Ramos (cell line): ENCODE measurements around the gene TRIM56.
"Not testable (repeated sequence)": the region's sequence is repeated elsewhere in the genome, so short reads cannot be mapped to it uniquely, and the experiment has no call there.

Source experiments
- in situ Hi-C: fragments of 300-500 bp; cut with MboI; formaldehyde crosslinking; loops from one replicate; pipeline ENCODE4 v1.14.3; 2022; ENCODE audit warnings: low sequenced_read_pairs; ENCODE audit not compliant: unreplicated experiment

Gene TRIM56

DNA sequence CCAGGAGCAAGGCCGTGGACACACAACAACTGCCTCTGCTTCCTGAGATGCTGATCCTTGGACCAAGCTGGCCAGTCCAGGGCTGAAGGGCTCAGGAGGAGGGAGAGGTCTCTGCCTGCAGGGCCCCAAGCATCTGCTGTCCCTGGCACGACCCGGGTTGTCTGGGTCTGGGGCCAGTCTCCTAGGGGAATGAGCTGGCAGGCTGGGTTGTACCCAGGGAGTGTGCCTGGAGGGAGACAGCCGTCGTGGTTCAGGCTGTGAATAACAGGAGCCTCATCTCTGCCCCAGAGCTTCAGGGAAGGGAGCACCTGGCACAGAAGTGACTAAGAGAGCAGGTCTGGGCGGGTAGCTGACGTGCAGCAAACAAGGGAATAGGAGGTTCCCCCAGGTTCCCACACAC, 23.7 kb downstream of the TRIM56 start:
- in situ Hi-C loops, result no loop called here

DNA sequence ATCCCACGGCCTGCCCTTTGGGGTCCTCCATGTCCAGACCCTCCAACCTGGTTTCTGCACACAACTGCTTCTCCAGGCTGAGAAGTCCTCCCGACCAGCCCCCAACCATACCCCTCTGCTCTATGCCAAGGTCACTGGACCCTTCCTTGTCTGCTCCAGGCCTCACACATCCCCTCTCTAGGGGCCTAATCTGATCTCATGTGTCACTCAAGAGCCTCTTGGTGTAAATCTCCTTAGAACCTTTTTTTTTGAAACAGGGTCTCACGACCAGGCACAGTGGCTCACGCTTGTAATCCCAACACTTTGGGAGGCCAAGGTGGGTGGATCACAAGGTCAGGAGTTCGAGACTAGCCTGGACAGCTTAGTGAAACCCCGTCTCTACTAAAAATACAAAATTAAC, 24.1 kb downstream of the TRIM56 start:
- in situ Hi-C loops, result no loop called here

DNA sequence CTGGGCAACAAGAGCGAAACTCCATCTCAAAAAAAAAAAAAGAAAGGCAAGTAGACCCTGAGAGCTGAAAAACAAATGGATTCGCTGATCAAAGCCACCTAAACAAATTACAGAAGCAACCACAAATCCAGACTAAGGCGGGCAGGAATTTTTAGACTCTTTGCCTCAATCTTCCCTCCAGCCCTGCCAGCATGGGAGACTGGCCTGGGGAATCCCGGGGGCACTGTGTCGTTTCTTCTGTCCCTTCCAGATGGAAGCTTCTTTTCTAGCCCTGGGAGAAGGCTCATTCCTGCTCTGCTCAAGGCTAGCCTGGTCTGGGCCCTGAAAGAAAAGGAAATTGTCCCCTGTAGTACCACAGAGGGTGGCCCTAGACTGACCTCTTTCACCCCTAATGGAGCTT, 26.0 kb downstream of the TRIM56 start:
- in situ Hi-C loops, result no loop called here

DNA sequence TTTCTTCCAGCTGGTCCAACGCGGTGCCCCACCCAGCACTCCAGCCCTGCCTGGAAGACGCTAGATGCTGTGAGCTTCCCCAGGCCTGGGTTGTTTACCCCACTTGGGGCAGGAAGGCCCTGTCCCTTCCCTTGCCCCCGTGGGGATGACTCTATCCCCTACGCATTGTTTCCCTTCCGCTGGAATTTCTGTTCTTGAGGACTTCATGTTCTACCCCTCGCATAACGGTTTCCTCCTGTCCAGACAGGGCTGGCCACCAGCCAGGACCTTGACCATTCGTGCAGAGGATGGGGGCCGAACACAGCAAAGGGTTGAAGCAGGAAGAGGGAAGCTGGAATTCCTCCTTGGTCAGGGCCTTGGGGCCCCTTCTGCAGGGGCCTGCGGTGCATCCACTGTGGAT, 27.0 kb downstream of the TRIM56 start:
- in situ Hi-C loops, result no loop called here

DNA sequence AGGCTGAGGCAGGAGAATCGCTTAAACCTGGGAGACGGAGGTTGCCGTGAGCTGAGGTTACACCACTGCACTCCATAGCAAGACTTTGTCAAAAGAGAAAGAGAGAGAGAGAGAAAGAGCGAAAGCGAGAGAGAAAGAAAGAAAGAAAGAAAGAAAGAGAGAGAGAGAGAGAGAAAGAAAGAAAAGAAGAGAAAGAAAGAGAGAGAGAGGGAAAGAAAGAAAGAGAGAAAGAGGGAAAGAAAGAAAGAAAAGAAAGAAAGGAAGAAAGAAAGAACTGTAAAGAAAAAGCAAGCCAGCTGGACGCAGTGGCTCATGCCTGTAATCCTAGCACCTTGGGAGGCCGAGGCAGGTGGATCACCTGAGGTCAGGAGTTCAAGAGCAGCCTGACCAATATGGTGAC, 27.9 kb downstream of the TRIM56 start:
- in situ Hi-C loops, result not testable (repeated sequence)

DNA sequence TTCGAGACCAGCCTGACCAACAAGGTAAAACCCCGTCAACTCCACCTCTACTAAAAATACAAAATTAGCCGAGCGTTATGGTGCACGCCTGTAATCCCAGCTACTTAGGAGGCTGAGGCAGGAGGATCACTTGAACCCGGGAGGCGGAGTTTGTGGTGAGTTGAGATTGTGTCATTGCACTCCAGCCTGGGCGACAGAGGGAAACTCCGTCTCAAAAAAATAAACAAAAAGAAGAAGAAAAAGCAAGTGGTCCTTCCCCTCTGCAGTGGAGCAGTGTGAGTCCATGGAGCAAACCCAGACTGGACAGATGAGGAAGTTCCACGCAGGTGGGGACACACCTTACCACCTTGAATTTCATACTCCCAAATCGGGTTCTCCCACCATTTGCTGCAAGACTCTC, 28.6 kb downstream of the TRIM56 start:
- in situ Hi-C loops, result no loop called here

DNA sequence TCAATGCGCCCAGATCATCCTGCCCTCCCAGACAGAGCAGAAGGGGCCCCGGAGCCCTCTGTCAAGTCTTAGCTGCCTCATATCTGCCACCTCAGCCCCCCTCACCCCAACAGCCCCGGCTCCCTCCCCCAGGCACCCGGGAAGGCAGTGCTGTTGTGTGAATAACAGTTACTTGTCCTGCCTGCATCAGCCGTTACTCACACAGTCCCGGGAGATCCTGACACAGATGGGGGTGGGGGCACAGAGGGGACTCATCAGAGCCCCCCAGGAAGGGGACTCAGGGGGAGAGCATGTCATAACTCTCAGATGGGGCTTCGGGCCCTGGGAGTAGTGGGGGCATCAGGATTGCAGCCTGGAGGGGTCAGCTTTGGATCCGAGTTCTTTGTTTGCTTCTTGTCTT, 29.2 kb downstream of the TRIM56 start:
- in situ Hi-C loops, result no loop called here

DNA sequence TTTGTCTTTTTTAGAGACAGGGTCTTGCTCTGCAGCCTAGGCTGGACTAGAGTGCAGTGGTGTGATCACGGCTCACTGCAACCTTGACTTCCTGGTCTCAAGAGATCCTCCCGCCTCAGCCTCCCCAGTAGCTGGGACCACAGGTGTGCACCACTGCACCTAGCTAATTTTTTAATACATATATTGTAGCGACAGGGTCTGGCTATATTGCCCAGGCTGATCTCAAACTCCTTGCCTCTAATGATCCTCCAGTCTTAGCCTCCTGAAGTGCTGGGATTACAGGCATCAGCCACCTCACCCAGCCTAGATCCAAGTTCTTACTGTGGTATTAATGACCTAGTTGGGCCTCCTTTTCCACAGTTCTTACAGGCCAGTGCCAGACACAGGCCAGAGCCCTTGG, 29.9 kb downstream of the TRIM56 start:
- in situ Hi-C loops, result no loop called here

DNA sequence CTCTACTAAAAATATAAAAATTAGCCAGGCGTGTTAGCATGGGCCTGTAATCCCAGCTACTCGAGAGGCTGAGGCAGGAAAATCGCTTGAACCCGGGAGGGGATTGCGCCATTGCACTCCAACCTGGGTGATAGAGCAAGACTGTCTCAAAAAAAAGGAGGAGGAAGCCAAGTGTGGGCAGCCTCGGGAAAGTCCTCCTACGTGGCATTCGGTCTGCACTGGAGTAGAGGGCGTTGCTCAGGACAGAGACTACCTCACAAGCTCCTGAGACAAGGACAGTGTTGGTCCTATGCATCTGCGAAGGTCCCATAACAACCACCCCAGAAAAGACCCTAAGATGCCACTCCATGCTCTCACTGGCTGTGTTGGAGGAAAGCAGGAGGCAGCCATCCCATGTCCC, 31.6 kb downstream of the TRIM56 start:
- in situ Hi-C loops, result no loop called here

DNA sequence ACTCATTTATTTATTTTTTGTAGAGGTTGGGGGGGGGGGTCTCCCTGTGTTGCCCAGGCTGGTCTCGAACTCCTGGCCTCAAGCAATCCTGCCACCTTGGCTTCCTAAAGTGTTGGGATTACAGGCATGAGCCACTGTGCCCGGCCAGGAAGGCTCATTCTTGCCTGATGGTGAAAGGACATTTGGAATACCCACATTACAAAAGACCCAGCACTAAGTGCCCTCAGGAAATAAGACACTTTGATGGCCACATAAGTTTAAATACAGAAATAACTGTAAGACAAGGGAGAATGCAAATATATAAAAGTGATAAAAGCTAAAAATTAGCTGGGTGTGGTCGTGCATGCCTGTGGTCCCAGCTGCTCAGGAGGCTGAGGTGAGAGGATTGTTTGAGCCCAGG, 33.6 kb downstream of the TRIM56 start:
- in situ Hi-C loops, result no loop called here

DNA sequence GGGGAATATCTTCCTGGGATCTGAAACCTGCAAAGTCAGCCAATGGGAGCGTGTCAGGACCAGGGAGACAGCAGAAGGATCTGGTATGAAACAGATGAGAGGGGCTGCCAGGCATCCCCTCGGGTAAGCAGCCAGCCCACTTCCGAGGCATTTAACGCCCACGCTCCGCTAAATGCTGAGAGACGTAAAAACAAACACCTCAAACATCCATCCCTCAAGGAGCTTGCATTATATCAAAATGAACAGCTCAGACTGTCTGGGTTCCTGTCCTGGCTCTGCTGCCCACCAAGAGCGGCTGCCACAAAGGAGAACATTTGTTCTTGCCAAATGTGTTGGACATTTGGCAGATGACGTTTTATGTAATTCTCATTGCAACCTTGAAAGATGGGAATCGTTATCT, 34.6 kb downstream of the TRIM56 start:
- in situ Hi-C loops, result no loop called here

DNA sequence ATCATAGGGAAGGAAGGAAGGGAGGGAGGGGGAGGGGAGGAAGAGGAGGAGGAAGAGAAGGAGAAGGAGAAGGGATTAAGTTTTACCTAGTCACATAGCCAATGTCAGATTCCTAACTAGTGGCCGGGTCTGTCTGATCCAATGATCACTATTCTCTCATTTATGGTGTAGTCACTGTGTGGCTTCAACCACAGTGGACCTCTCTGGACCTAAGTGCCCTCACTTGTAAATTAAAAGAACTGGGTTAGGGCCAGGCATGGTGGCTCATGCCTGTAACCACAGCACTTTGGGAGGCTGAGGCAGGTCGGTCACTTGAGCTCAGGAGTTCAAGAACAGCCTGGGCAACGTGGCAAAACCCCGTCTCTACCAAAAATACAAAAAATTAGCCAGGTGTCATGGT, 35.0 kb downstream of the TRIM56 start:
- in situ Hi-C loops, result no loop called here

DNA sequence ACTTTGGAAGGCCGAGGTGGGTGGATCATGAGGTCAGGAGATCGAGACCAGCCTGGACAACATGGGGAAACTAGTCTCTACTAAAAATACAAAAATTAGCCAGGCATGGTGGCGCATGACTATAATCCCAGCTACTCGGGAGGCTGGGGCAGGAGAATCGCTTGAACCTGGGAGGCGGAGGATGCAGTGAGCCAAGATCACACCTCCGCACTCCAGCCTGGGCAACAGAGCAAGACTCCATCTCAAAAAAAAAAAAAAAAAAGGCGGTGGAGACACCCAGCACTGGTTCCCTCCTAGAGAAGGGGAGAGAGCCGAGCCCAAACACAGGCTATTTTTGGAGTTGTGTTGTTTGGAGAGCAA, 36.3 kb downstream of the TRIM56 start:
- in situ Hi-C loops, result not testable (repeated sequence)

DNA sequence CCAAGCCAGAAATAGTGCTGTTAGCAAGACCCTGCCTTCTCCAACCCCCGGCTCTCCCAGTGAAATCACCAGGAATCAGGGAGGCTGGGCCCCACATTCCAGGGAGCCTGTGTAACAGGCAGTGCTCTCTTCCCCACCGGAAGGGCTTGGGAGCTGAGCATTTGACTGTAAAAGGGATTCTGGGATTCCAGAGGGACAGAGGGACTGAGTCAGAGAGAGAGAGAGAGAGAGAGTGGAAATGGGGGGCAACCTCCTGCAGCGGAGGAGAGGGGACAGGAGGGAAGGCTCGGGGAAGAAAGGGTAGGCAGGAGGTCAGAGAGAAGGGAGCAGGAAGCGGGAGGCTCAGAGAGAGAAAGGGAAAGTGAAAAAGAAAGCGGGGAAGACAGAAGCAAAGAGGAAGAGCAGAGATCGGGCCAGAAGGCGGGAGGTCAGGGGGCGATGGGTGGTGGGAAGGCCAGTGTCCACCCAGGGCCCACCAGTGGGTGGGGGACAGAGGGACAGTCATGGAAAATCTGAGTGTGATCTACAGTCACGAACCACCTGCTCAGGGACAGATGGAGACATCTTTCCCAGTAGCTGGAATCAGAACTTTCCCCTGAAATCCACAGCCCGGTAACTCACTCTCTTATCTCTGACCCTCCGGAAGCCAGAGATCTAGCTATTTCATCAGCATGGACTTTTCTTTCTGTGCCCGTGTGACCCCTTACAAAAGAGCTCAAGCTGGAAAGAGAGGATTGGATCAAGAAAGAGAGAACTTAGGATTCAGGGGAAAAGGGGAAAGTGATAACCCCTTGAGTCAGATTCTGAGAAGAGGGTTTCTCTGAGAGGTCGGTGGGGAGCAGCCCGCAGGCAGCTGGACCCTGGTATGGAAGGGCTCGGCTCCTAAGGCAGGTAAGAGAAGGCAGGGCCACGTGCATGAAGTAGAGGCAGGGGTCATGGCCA, 37.0 kb downstream of the TRIM56 start:
- in situ Hi-C loops, result no loop called here

DNA sequence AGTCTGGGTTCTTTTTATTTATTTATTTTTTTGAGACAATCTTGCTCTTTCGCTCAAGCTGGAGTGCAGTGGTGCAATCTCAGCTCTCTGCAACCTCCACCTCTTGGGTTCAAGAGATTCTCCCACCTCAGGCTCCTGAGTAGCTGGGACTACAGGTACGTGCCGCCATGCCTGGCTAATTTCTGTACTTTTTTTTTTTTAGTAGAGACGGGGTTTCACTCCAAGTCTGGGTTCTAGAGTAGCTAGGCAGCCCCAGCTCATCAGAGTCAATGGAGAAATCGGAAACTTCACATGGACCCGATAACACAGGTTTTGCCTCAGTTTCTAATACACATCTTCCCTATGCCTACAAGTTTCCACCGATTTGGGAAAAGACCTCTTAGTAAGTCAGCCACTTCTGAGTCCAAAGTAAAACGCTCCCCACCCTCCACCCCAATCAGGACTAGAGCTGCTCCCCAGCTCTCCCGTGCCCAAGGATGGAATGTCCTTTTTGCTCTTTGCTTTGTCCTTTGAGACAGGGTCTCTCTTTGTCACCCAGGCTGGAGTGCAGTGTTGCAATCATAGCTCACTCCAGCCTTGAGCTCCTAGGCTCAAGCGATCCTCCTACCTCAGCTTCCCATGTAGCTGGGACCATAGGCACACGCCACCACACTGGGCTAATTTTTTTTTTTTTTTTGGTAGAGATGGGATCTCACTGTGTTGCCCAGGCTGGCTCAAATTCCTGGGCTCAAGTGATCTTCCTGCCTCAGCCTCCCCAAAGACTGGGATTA, 37.8 kb downstream of the TRIM56 start:
- in situ Hi-C loops, result no loop called here

DNA sequence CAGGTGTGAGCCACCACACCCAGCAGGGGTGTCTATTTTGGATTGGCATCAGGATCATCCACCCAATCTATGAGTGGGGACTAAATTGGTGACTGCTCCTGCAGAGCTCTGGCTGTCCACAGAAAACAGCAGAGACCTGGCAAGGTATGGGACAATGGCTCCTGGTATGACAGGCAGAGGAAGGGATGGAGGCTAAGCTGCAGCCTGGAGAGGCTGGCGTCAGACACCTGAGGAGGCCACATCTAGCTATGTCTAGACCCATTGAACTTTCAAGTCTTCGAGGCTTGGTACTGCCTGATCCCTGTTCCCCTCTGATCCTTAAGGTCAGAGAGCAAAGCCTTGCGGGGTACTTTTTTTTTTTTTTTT, 38.4 kb downstream of the TRIM56 start:
- in situ Hi-C loops, result no loop called here

DNA sequence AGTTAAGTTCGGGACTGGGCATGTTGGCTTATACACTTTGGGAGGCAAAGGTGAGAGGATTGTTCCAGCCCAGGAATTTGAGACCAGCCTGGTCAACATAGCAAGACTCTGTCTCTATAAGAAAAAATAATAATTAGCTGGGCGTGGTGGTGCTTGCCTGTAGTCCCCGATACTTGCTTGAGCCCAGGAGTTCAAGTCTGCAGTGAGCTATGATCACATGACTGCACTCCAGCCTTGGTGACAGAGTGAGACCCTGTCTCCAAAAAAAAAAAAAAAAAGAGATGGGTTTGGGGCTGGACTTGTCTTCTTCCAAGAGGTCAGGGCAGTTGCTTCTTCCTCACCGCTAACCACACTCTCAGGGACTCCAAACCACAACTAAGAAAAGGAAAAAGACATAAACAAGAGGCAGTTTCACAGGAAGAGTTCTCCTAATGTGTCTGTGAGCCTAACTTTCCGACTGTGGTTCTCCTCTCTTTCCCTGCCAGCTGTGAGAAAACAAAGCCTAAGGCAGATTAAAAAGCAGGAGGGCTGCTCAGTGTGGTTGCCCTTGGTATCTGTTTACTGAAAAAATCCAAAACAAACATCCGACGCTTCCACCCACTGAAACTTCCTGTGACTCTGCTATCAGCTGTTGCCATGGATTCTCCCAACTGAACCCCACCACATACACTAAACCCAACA, 39.2 kb downstream of the TRIM56 start:
- in situ Hi-C loops, result no loop called here

DNA sequence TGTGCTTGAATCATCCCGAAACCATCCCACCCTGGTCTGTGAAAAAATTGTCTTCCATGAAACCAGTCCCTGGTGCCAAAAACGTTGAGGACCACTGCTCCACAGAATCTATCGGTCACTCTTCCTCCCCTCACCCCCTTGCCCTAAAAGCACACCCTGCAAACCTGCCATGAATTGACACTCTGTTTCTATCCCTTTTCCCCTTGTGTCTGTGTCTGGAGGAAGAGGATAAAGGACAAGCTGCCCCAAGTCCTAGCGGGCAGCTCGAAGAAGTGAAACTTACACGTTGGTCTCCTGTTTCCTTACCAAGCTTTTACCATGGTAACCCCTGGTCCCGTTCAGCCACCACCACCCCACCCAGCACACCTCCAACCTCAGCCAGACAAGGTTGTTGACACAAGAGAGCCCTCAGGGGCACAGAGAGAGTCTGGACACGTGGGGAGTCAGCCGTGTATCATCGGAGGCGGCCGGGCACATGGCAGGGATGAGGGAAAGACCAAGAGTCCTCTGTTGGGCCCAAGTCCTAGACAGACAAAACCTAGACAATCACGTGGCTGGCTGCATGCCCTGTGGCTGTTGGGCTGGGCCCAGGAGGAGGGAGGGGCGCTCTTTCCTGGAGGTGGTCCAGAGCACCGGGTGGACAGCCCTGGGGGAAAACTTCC, 40.8 kb downstream of the TRIM56 start:
- in situ Hi-C loops, result no loop called here

DNA sequence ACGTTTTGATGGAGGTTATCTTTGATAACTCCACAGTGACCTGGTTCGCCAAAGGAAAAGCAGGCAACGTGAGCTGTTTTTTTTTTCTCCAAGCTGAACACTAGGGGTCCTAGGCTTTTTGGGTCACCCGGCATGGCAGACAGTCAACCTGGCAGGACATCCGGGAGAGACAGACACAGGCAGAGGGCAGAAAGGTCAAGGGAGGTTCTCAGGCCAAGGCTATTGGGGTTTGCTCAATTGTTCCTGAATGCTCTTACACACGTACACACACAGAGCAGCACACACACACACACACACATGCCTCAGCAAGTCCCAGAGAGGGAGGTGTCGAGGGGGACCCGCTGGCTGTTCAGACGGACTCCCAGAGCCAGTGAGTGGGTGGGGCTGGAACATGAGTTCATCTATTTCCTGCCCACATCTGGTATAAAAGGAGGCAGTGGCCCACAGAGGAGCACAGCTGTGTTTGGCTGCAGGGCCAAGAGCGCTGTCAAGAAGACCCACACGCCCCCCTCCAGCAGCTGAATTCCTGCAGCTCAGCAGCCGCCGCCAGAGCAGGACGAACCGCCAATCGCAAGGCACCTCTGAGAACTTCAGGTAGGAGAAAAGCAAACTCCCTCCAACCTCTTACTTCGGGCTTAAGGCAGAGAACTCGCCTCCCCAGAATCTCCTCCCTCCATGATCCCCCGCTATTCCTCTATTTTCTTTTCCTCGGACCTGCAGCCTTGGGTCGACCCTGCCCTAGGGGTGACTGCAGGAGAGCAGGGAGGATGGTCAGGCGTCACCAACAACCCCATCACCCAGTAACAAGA, 41.6 kb downstream of the TRIM56 start, which contains the start of gene SERPINE1:
Gene SERPINE1 (plus strand): TSS at position 454 of the 809 bp plus-strand sequence. CDS start 1,290 bp downstream, outside the sequence.
- in situ Hi-C loops, result no loop called here
